Gastrocnemius medialis (tissue), 4 donors: Measurements from ENCODE around the gene SCNN1A. TPM values are rescaled to one million over a fixed set of nuclear protein-coding genes. Genes with fewer than 3 reads are reported as not detected.
A peak's percentile ranks its signal among the peaks of the same experiment; 100 is the strongest.

Experiments
- ATAC-seq, 2 donors: fragments of 150-250 bp; one replicate each; pipeline ENCODE4 v1.9.1; 2016
- DNase-seq, 2 donors: peaks; one replicate each; pipeline ENCODE4 v3.0.0-alpha.2; 2019
- H3K27ac ChIP-seq, 4 donors: fragments of 200-600 bp; sonication (generic); 1 replicate in 1 of 4; 2 replicates in 3 of 4; pipeline ENCODE4 v1.5.1; 2016 to 2018; ENCODE audit warnings: mild to moderate bottlenecking in 2 of 4, moderate library complexity in 1 of 4
- H3K27me3 ChIP-seq, 3 donors: fragments of 200-600 bp; sonication (generic) in 2 of 3; 1 replicate in 1 of 3; 2 replicates in 2 of 3; pipeline versions ENCODE4 v1.5.1 to v1.6.0; 2016 to 2019; ENCODE audit warnings: mild to moderate bottlenecking in 1 of 3, moderate library complexity in 1 of 3
- H3K36me3 ChIP-seq, 2 donors: fragments of 200-600 bp; sonication (generic) in 1 of 2; one replicate each; pipeline ENCODE4 v1.5.1; 2017 to 2018
- H3K4me1 ChIP-seq, 2 donors: fragments of 200-600 bp; sonication (generic) in 1 of 2; one replicate each; pipeline ENCODE4 v1.5.1; 2016 to 2017; ENCODE audit warnings: mild to moderate bottlenecking in 2 of 2
- H3K4me3 ChIP-seq, 4 donors: fragments of 200-600 bp; sonication (generic) in 3 of 4; 1 replicate in 1 of 4; 2 replicates in 3 of 4; pipeline ENCODE4 v1.5.1; 2016 to 2019; ENCODE audit warnings: mild to moderate bottlenecking in 2 of 4
- H3K9me3 ChIP-seq, 3 donors: fragments of 200-600 bp; sonication (generic) in 2 of 3; 1 replicate in 1 of 3; 2 replicates in 2 of 3; pipeline ENCODE4 v1.5.1; 2016 to 2019
- CTCF ChIP-seq, 5 experiments: fragments of 450-650 bp in 3 of 5; fragments of 200-600 bp in 2 of 5; sonication (generic) in 2 of 5; IDR thresholded peaks in 4 of 5; conservative IDR thresholded peaks in 1 of 5; 1 replicate in 4 of 5; 2 replicates in 1 of 5; pipeline ENCODE4 v1.5.1; 2016 to 2019; ENCODE audit warnings: antibody characterized with exemption in 5 of 5, mild to moderate bottlenecking in 3 of 5, moderate library complexity in 3 of 5
- POLR2A ChIP-seq, 2 donors: fragments of 450-650 bp; IDR thresholded peaks; one replicate each; pipeline ENCODE4 v1.6.1; 2017; ENCODE audit warnings: antibody characterized with exemption in 2 of 2, mild to moderate bottlenecking in 2 of 2, moderate library complexity in 2 of 2
- in situ Hi-C, 4 donors: fragments of 200-750 bp; cut with MboI; loops; one replicate each; pipeline versions ENCODE4 v1.15.0 to v1.8.0; 2017; ENCODE audit warnings: low sequenced_read_pairs in 4 of 4
- intact Hi-C: fragments of 100-400 bp; cut with DNase I; formaldehyde crosslinking; loops from one replicate; pipeline ENCODE4 v1.15.1; 2023; ENCODE audit warnings: low total_unique reads
- total RNA-seq, 4 donors: library from RNA; depleted of rRNA; stranded (reverse); fragments of >200 nt; gene quantifications; one replicate each; pipeline versions ENCODE4 v1.1.0 to v1.2.3, GENCODE V29; 2016

The SCNN1A gene
- total RNA-seq, 4 donors from 2014 or later, result 0.20 to 2.0 (median 0.38) TPM; not detected in 1

GRCh38 chr12:6380141-6381121, 5.1 kb upstream of the SCNN1A start:
- TF ChIP-seq POLR2A (IDR thresholded peaks at IDR 0.05) (no peak), CTCF (IDR thresholded peaks at IDR 0.05 in 4 of 5, conservative IDR thresholded peaks at IDR 0.05 in 1 of 5) (no peak)
- Histone ChIP-seq H3K9me3 (no peaks in the 10 kb centered on the region), H3K4me1 (peaks cover 44 to 49% of the 10 kb centered on the region in 2 donors), H3K27me3 (no peaks in the 10 kb centered on the region), H3K36me3 (no peaks in the 10 kb centered on the region), H3K4me3 (no peak overlapping the region), H3K27ac (no peak overlapping the region)
- in situ Hi-C loops (loop anchor here in 2 of 4 donors (10.0 kb wide), 2 partner anchors 46 to 56 kb away; no protein-coding TSS in a partner anchor), intact Hi-C loops (no loop called here)
- ATAC-seq (no peak), DNase-seq (no peak)

- Histone ChIP-seq H3K36me3 (no peaks in the 10 kb centered on the region), H3K27me3 (no peaks in the 10 kb centered on the region), H3K9me3 (no peaks in the 10 kb centered on the region), H3K4me1 (peaks cover 33 to 37% of the 10 kb centered on the region in 2 donors), H3K4me3 (no peak overlapping the region), H3K27ac (no peak overlapping the region)
- DNase-seq, result no peak
- intact Hi-C loops, result no loop called here
- ATAC-seq, result no peak
- no peak for TF ChIP-seq POLR2A (IDR thresholded peaks at IDR 0.05)
- in situ Hi-C loops, result loop anchor here in 2 of 4 donors (5.0 kb wide), 2 partner anchors 42 to 47 kb away; no protein-coding TSS in a partner anchor
These were observed 3.5 kb upstream of the SCNN1A start for GRCh38 chr12:6378709-6379472.

GRCh38 chr12:6377667-6377994, 2.3 kb upstream of the SCNN1A start:
- Histone ChIP-seq H3K36me3 (no peaks in the 10 kb centered on the region), H3K4me3 (no peak overlapping the region), H3K27me3 (no peaks in the 10 kb centered on the region), H3K4me1 (peaks cover 24 to 28% of the 10 kb centered on the region in 2 donors), H3K9me3 (no peaks in the 10 kb centered on the region), H3K27ac (peak overlapping the region in 3 of 4 donors; percentile 33 to 63 (median 40))
- TF ChIP-seq CTCF (IDR thresholded peaks at IDR 0.05 in 4 of 5, conservative IDR thresholded peaks at IDR 0.05 in 1 of 5) (no peak), POLR2A (IDR thresholded peaks at IDR 0.05) (no peak)
- ATAC-seq (peak in 1 of 2 donors; percentile 40), DNase-seq (no peak)
- intact Hi-C loops (no loop called here), in situ Hi-C loops (loop anchor here in 2 of 4 donors (5.0 kb wide), 2 partner anchors 40 to 45 kb away; no protein-coding TSS in a partner anchor)

- TF ChIP-seq CTCF (IDR thresholded peaks at IDR 0.05 in 4 of 5, conservative IDR thresholded peaks at IDR 0.05 in 1 of 5) (no peak), POLR2A (IDR thresholded peaks at IDR 0.05) (no peak)
- peak overlapping the region; percentile 14 to 63 (median 36) for H3K27ac ChIP-seq
- no peak for DNase-seq
- in situ Hi-C loops (loop anchor here in 2 of 4 donors (5.0 kb wide), 2 partner anchors 40 to 45 kb away; no protein-coding TSS in a partner anchor), intact Hi-C loops (no loop called here)
- ATAC-seq, result no peak
- H3K9me3 ChIP-seq, result no peaks in the 10 kb centered on the region
- H3K4me1 ChIP-seq, result peaks cover 27 to 28% of the 10 kb centered on the region in 2 donors
- no peaks in the 10 kb centered on the region for H3K36me3 ChIP-seq
- no peak overlapping the region for H3K4me3 ChIP-seq
- no peaks in the 10 kb centered on the region for H3K27me3 ChIP-seq
These were observed 1.7 kb upstream of the SCNN1A start for GRCh38 chr12:6376870-6377666.
